HCT116 (cell line): Measurements from ENCODE around the gene AP1G1. TPM values are rescaled to one million over a fixed set of nuclear protein-coding genes. Genes with fewer than 3 reads are reported as not detected.

Experiments
- ATAC-seq: fragments of 200-7000 bp; cut with Tn5 transposase; 2 replicates; pipeline ENCODE4 v1.9.1; 2020; ENCODE audit warnings: mild to moderate bottlenecking, moderate library complexity
- BruUV-seq: library from RNA; stranded (reverse); fragments of 400-500 nt; replicated peaks from 2 replicates; lab custom pipeline; 2021; lab: Mats Ljungman, UMichigan
- CTCF ChIA-PET: fragments of 300-600 bp; sonication (Branson Sonifier 250); formaldehyde crosslinking; loops from one replicate; lab custom pipeline; 2021; ENCODE audit warnings: antibody characterized with exemption; lab: Charles Lee
- POLR2A ChIA-PET: fragments of 300-600, 350-600 bp; sonication (Branson Sonifier 250); formaldehyde crosslinking; loops from one replicate; lab custom pipeline; 2021; ENCODE audit warnings: antibody characterized with exemption; lab: Charles Lee
- RAD21 ChIA-PET, 2 experiments: fragments of 300-600 bp; sonication (Branson Sonifier 250); formaldehyde crosslinking; loops; one replicate each; lab custom pipeline; 2023; ENCODE audit warnings: low total read pairs in 2 of 2; ENCODE audit not compliant: uncharacterized antibody in 2 of 2, unreplicated experiment in 2 of 2, low non-redundant PET in 1 of 2; lab: Charles Lee
- DNase-seq: peaks from one replicate; pipeline ENCODE4 v3.0.0-alpha.2; 2010; ENCODE audit warnings: low read depth, low spot score
- H2AFZ ChIP-seq: fragments of 200-600 bp; shearing (Covaris generic), sonication (generic); 2 replicates; pipeline ENCODE4 v1.6.1; 2017; ENCODE audit warnings: low read depth, mixed run types, mixed read lengths, antibody characterized with exemption, low read length; ENCODE audit not compliant: poor library complexity, severe bottlenecking
- H3K27ac ChIP-seq: 2 replicates; pipeline ENCODE4 v1.5.1; 2012; ENCODE audit warnings: low read depth, low read length
- H3K27me3 ChIP-seq: fragments of 200-600 bp; sonication (generic); 2 replicates; pipeline ENCODE4 v1.6.1; 2016; ENCODE audit warnings: mixed run types, low read length, mixed read lengths; ENCODE audit not compliant: insufficient read depth
- H3K36me3 ChIP-seq, 2 experiments: fragments of 200-500 bp in 1 of 2; fragments of 200-600 bp in 1 of 2; sonication (Bioruptor generic) in 1 of 2; sonication (generic) in 1 of 2; 2 replicates each; pipeline versions ENCODE4 v1.5.1 to v1.6.1; 2014 to 2016; ENCODE audit warnings: low read length in 2 of 2, inconsistent platforms in 1 of 2, mixed read lengths in 1 of 2, mixed run types in 1 of 2; ENCODE audit not compliant: insufficient read depth in 2 of 2, control insufficient read depth in 1 of 2
- H3K4me1 ChIP-seq, 2 experiments: fragments of 200-600 bp in 1 of 2; sonication (generic) in 1 of 2; 2 replicates each; pipeline versions ENCODE4 v1.5.1 to v1.6.1; 2012 to 2017; ENCODE audit warnings: low read length in 2 of 2, inconsistent platforms in 1 of 2, mild to moderate bottlenecking in 1 of 2, mixed read lengths in 1 of 2, mixed run types in 1 of 2, moderate library complexity in 1 of 2; ENCODE audit not compliant: insufficient read depth in 2 of 2, control insufficient read depth in 1 of 2
- H3K4me2 ChIP-seq: fragments of 200-600 bp; sonication (generic); 2 replicates; pipeline ENCODE4 v1.6.1; 2017; ENCODE audit warnings: mixed run types, low read length, mixed read lengths
- H3K4me3 ChIP-seq, 2 experiments: fragments of 200-600 bp in 1 of 2; sonication (generic) in 1 of 2; replicated peaks in 1 of 2; 2 replicates each; pipeline ENCODE4 v1.5.1; 2011 to 2016; ENCODE audit warnings: low read length in 2 of 2, control low read depth in 1 of 2, low read depth in 1 of 2, mild to moderate bottlenecking in 1 of 2, mixed read lengths in 1 of 2, mixed run types in 1 of 2
- H3K79me2 ChIP-seq: fragments of 200-600 bp; sonication (generic); 2 replicates; pipeline ENCODE4 v1.6.1; 2017; ENCODE audit warnings: mild to moderate bottlenecking, mixed run types, low read length, moderate library complexity, mixed read lengths; ENCODE audit not compliant: insufficient read depth
- H3K9ac ChIP-seq: fragments of 200-600 bp; sonication (generic); 2 replicates; pipeline ENCODE4 v1.6.1; 2016; ENCODE audit warnings: low read length, mixed read lengths
- H3K9me2 ChIP-seq: fragments of 200-600 bp; sonication (generic), shearing (Covaris generic); 2 replicates; pipeline ENCODE4 v1.6.1; 2017; ENCODE audit warnings: mixed run types, mild to moderate bottlenecking, moderate library complexity; ENCODE audit not compliant: insufficient read depth
- H3K9me3 ChIP-seq, 2 experiments: fragments of 200-500 bp in 1 of 2; fragments of 200-600 bp in 1 of 2; sonication (Bioruptor generic) in 1 of 2; sonication (generic) in 1 of 2; 2 replicates each; pipeline ENCODE4 v1.6.1; 2014 to 2017; ENCODE audit warnings: low read length in 2 of 2, mixed read lengths in 2 of 2, inconsistent platforms in 1 of 2, low read depth in 1 of 2, mild to moderate bottlenecking in 1 of 2, mixed run types in 1 of 2, moderate library complexity in 1 of 2; ENCODE audit not compliant: control insufficient read depth in 1 of 2, insufficient read depth in 1 of 2
- H4K20me1 ChIP-seq: fragments of 200-600 bp; sonication (generic), shearing (Covaris generic); 2 replicates; pipeline ENCODE4 v1.6.1; 2017; ENCODE audit warnings: mixed run types, mild to moderate bottlenecking, moderate library complexity; ENCODE audit not compliant: insufficient read depth
- CEBPB ChIP-seq: IDR thresholded peaks from 2 replicates; pipeline ENCODE4 v1.6.1; 2012; ENCODE audit warnings: low read depth
- EZH2 ChIP-seq: fragments of 200-600 bp; sonication (generic); IDR thresholded peaks from 2 replicates; pipeline ENCODE4 v1.6.1; 2017; ENCODE audit warnings: antibody characterized with exemption, mixed run types
- EZH2phosphoT487 ChIP-seq: fragments of 200-600 bp; IDR thresholded peaks from 2 replicates; pipeline ENCODE4 v1.6.1; 2018; ENCODE audit warnings: antibody characterized with exemption, borderline replicate concordance
- FOSL1 ChIP-seq: IDR thresholded peaks from 2 replicates; pipeline ENCODE4 v1.6.1; 2012; ENCODE audit warnings: low read depth
- JUND ChIP-seq: IDR thresholded peaks from 2 replicates; pipeline ENCODE4 v1.6.1; 2012
- POLR2A ChIP-seq: IDR thresholded peaks from 2 replicates; pipeline ENCODE4 v1.7.0; 2011; ENCODE audit warnings: borderline replicate concordance; ENCODE audit not compliant: insufficient read depth, insufficient read length; ENCODE audit errors: extremely low read depth
- POLR2AphosphoS5 ChIP-seq: IDR thresholded peaks from 2 replicates; pipeline ENCODE4 v1.6.1; 2011; ENCODE audit warnings: mild to moderate bottlenecking, low read depth, low read length, moderate library complexity
- RAD21 ChIP-seq: IDR thresholded peaks from 2 replicates; pipeline ENCODE4 v1.6.1; 2012; ENCODE audit warnings: low read depth, mild to moderate bottlenecking
- SRF ChIP-seq: IDR thresholded peaks from 2 replicates; pipeline ENCODE4 v1.6.1; 2012; ENCODE audit warnings: low read depth
- TCF7L2 ChIP-seq: IDR thresholded peaks from 2 replicates; pipeline ENCODE4 v1.7.0; 2011; ENCODE audit warnings: borderline replicate concordance, inconsistent platforms; ENCODE audit not compliant: insufficient read depth, insufficient read length; ENCODE audit errors: extremely low read depth
- ZNF274 ChIP-seq: fragments of 200-500 bp; sonication (Bioruptor generic); IDR thresholded peaks from 2 replicates; pipeline ENCODE4 v1.6.1; 2014; ENCODE audit warnings: mild to moderate bottlenecking, low read depth, low read length, inconsistent platforms
- intact Hi-C: fragments of 100-400 bp; cut with micrococcal nuclease; formaldehyde crosslinking; loops from 2 replicates; pipeline ENCODE4 v1.10.0; 2022
- total RNA-seq: library from RNA; stranded (reverse); gene quantifications from one replicate; pipeline ENCODE4 v1.2.1, GENCODE V29; 2021; ENCODE audit not compliant: unreplicated experiment
- TF ChIP-seq, protein P1 (sequence below): IDR thresholded peaks from 2 replicates; pipeline ENCODE4 v1.6.1; 2012
- TF ChIP-seq, protein P2 (sequence below): IDR thresholded peaks from 2 replicates; pipeline ENCODE4 v1.6.1; 2011; ENCODE audit warnings: mild to moderate bottlenecking, low read length, moderate library complexity; ENCODE audit not compliant: insufficient replicate concordance; ENCODE audit errors: extremely low read depth
- TF ChIP-seq, protein P3 (sequence below): IDR thresholded peaks from 2 replicates; pipeline ENCODE4 v1.6.1; 2012; ENCODE audit warnings: low read depth

The AP1G1 gene
- total RNA-seq, 1 experiment from 2014 or later = 70.2 TPM

DNA sequence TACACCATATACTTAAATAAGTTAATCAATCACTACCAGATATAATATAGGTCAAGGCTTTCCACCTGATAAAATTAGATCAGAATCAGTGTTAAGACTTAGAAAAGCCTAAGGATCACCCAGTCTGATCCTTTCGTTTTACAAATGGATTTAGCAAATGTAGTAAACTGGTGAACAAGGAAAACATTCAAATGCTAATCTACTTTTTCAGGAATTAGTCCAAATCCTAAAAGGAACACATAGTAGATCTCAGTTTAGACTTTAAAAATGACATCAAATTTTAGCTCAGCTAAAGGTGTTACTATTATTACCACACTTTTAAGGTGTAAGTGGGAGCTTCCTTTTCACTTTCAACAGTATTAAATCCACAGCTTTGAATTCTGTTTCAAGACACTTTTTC lies 96.1 kb downstream of the AP1G1 start:
- RAD21 ChIA-PET = no interaction called here
- peaks cover 6% of the 10 kb centered on the region for H3K79me2 ChIP-seq
- BruUV-seq = no TSS peak
- no peak overlapping the region for H3K9ac ChIP-seq
- H3K27ac ChIP-seq = no peak overlapping the region
- peaks cover 28 to 30% of the 10 kb centered on the region in 2 experiments for H3K4me1 ChIP-seq
- H2AFZ ChIP-seq = no peak overlapping the region
- DNase-seq (no peak), ATAC-seq (no peak)
- no peaks in the 10 kb centered on the region for H3K27me3 ChIP-seq
- H4K20me1 ChIP-seq = no peaks in the 10 kb centered on the region
- POLR2A ChIA-PET = no interaction called here
- H3K9me3 ChIP-seq = no peaks in the 10 kb centered on the region
- intact Hi-C loops = no loop called here
- no peak overlapping the region for H3K4me3 ChIP-seq
- H3K9me2 ChIP-seq = no peaks in the 10 kb centered on the region
- H3K36me3 ChIP-seq = no peaks in the 10 kb centered on the region
- TF ChIP-seq ZNF274 (no peak), FOSL1 (no peak), CEBPB (no peak), EZH2 (no peak), EZH2phosphoT487 (no peak), SRF (no peak), POLR2AphosphoS5 (no peak), TCF7L2 (no peak), POLR2A (no peak), RAD21 (no peak), JUND (no peak)
- TF ChIP-seq, protein P1, sequence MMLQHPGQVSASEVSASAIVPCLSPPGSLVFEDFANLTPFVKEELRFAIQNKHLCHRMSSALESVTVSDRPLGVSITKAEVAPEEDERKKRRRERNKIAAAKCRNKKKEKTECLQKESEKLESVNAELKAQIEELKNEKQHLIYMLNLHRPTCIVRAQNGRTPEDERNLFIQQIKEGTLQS = no peak
- TF ChIP-seq, protein P2, sequence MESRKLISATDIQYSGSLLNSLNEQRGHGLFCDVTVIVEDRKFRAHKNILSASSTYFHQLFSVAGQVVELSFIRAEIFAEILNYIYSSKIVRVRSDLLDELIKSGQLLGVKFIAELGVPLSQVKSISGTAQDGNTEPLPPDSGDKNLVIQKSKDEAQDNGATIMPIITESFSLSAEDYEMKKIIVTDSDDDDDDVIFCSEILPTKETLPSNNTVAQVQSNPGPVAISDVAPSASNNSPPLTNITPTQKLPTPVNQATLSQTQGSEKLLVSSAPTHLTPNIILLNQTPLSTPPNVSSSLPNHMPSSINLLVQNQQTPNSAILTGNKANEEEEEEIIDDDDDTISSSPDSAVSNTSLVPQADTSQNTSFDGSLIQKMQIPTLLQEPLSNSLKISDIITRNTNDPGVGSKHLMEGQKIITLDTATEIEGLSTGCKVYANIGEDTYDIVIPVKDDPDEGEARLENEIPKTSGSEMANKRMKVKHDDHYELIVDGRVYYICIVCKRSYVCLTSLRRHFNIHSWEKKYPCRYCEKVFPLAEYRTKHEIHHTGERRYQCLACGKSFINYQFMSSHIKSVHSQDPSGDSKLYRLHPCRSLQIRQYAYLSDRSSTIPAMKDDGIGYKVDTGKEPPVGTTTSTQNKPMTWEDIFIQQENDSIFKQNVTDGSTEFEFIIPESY = no peak
- TF ChIP-seq, protein P3, sequence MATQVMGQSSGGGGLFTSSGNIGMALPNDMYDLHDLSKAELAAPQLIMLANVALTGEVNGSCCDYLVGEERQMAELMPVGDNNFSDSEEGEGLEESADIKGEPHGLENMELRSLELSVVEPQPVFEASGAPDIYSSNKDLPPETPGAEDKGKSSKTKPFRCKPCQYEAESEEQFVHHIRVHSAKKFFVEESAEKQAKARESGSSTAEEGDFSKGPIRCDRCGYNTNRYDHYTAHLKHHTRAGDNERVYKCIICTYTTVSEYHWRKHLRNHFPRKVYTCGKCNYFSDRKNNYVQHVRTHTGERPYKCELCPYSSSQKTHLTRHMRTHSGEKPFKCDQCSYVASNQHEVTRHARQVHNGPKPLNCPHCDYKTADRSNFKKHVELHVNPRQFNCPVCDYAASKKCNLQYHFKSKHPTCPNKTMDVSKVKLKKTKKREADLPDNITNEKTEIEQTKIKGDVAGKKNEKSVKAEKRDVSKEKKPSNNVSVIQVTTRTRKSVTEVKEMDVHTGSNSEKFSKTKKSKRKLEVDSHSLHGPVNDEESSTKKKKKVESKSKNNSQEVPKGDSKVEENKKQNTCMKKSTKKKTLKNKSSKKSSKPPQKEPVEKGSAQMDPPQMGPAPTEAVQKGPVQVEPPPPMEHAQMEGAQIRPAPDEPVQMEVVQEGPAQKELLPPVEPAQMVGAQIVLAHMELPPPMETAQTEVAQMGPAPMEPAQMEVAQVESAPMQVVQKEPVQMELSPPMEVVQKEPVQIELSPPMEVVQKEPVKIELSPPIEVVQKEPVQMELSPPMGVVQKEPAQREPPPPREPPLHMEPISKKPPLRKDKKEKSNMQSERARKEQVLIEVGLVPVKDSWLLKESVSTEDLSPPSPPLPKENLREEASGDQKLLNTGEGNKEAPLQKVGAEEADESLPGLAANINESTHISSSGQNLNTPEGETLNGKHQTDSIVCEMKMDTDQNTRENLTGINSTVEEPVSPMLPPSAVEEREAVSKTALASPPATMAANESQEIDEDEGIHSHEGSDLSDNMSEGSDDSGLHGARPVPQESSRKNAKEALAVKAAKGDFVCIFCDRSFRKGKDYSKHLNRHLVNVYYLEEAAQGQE = no peak
- CTCF ChIA-PET = no interaction called here
- H3K4me2 ChIP-seq = no peak overlapping the region
